GM23248 (cell line): ENCODE data around the gene USF1.

ENCODE experiments used
- EZH2 ChIP-seq: fragments of 200-600 bp; sonication (generic); IDR thresholded peaks from 2 replicates; pipeline ENCODE4 v1.6.1; 2018; ENCODE audit warnings: antibody characterized with exemption, mild to moderate bottlenecking; ENCODE audit not compliant: insufficient read depth, poor library complexity, severe bottlenecking
- EZH2phosphoT487 ChIP-seq: fragments of 200-600 bp; sonication (generic); IDR thresholded peaks from 2 replicates; pipeline ENCODE4 v1.6.1; 2018; ENCODE audit warnings: antibody characterized with exemption, moderate library complexity, mild to moderate bottlenecking, low read depth; ENCODE audit not compliant: insufficient read depth

DNA sequence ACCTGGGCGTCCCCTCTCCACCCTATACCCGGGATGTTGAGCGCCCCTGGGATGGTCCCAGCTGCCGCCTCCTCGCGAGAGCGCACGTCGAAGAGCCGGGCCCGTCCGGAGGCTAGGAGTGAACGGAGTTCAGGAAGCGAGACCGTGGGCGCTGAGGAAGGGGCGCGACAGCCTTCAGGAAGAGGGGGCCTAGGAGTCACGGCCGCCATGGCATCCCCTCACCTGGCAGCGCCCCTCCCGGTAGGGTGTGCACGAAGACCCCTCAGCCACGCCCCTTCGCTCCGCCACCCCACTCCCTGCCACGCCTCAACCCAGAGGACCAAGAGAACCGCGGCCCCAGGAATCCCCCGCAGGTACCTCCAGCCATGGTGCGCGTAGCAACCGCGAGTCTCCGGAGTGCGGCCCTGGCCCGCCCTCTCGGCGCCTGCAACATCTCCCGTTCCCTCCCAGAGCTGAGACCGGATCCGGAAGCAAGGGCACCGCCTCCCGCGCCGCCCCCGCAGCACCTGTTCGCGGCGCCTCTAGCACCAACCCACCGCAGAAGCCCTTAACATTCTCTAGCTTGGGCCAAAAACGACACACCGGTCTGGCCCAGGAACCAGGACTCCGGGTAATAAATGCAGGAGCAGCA is 7.1 kb downstream of the USF1 start, which contains the start of gene TSTD1:
- no peak for TF ChIP-seq EZH2
- no peak for TF ChIP-seq EZH2phosphoT487
